Heart left ventricle (tissue), 16 donors: ENCODE results near the gene PEMT. TPM values are rescaled to one million over a fixed set of nuclear protein-coding genes. Genes with fewer than 3 reads are reported as not detected.
A peak's percentile ranks its signal among the peaks of the same experiment; 100 is the strongest.

Source experiments
- ATAC-seq, 4 donors: fragments of 200-7000 bp; cut with Tn5 transposase; one replicate each; pipeline ENCODE4 v1.9.1; 2020 to 2022; ENCODE audit warnings: moderate library complexity in 4 of 4, mild to moderate bottlenecking in 3 of 4, moderate number of reproducible peaks in 1 of 4
- DNase-seq, 5 donors: peaks; one replicate each; pipeline ENCODE4 v3.0.0-alpha.2; 2020
- H3K27ac ChIP-seq, 12 donors: fragments of 200-600 bp; sonication (generic) in 4 of 12; one replicate each; pipeline versions ENCODE4 v1.5.0 to v1.8.0; 2016 to 2022; ENCODE audit warnings: mild to moderate bottlenecking in 2 of 12
- H3K27me3 ChIP-seq, 9 donors: fragments of 200-600 bp; sonication (generic) in 2 of 9; one replicate each; pipeline versions ENCODE4 v1.5.1 to v1.8.0; 2016 to 2022; ENCODE audit warnings: mild to moderate bottlenecking in 3 of 9
- H3K36me3 ChIP-seq, 9 donors: fragments of 200-600 bp; sonication (generic) in 2 of 9; one replicate each; pipeline versions ENCODE4 v1.5.0 to v1.8.0; 2018 to 2022; ENCODE audit warnings: mild to moderate bottlenecking in 2 of 9
- H3K4me1 ChIP-seq, 12 donors: fragments of 200-600 bp; sonication (generic) in 4 of 12; one replicate each; pipeline versions ENCODE4 v1.5.0 to v1.8.0; 2016 to 2022; ENCODE audit warnings: mild to moderate bottlenecking in 3 of 12
- H3K4me3 ChIP-seq, 12 donors: fragments of 200-600 bp; sonication (generic) in 4 of 12; one replicate each; pipeline versions ENCODE4 v1.5.0 to v1.8.0; 2017 to 2022; ENCODE audit warnings: mild to moderate bottlenecking in 9 of 12, moderate library complexity in 4 of 12
- H3K9me3 ChIP-seq, 12 donors: fragments of 200-600 bp; sonication (generic) in 4 of 12; one replicate each; pipeline versions ENCODE4 v1.5.0 to v1.8.0; 2016 to 2022; ENCODE audit warnings: mild to moderate bottlenecking in 1 of 12
- POLR2A ChIP-seq, 2 donors: fragments of 450-650 bp; IDR thresholded peaks; one replicate each; pipeline ENCODE4 v1.6.1; 2017; ENCODE audit warnings: antibody characterized with exemption in 2 of 2, mild to moderate bottlenecking in 2 of 2, moderate library complexity in 2 of 2
- WGBS, 4 donors: extraction: QIAGEN DNeasy Blood & Tissue Kit in 2 of 4; methylation state at CpG; one replicate each; pipeline versions ENCODE4 v1.1.5 to v1.1.7; 2013 to 2018; 5-methylcytosine and 5-hydroxymethylcytosine counted together
- intact Hi-C, 10 donors: fragments of 100-400 bp; cut with DNase I; formaldehyde crosslinking; loops; one replicate each; pipeline versions ENCODE4 v1.11.1 to v1.14.2; 2022
- polyA plus RNA-seq, 2 donors: library from polyadenylated mRNA; stranded (reverse); fragments of 200-250 nt; gene quantifications; one replicate each; pipeline ENCODE4 v1.2.3, GENCODE V29; 2013
- total RNA-seq, 9 donors: library from RNA; depleted of rRNA in 2 of 9; stranded (reverse); fragments of >200 nt in 2 of 9; fragmentation: NEBNext Ultra II Directional in 3 of 9; extraction: Animal tissue kit (Norgen Biotek cat#: 25700) in 3 of 9; gene quantifications; one replicate each; pipeline versions ENCODE4 v1.1.0 to v1.2.4, GENCODE V29; 2016 to 2023
- TF ChIP-seq, protein P1 (sequence below), 12 donors: fragments of 200-600 bp; sonication (generic) in 4 of 12; IDR thresholded peaks; one replicate each; pipeline versions ENCODE4 v1.5.0 to v1.8.0; 2018 to 2022; ENCODE audit warnings: antibody characterized with exemption in 12 of 12, mild to moderate bottlenecking in 5 of 12
- donor health status: ischemic (EF 13 %, LVEDD 7.1; RV severe dilation, severe dysfunction).
- donor health status: healthy with polysubstance abuse.
- donor health status: DM: no; HTN: yes; CAD: no.
- donor health status: DM: no; HTN: no; CAD: no.
- donor health status: ischemic (EF 25% LVEDD 6.9; RV normal size, moderate dysfunction).
- donor health status: ischemic (EF 25% LVEDD 5.7; RV mildly dilated, moderate dysfunction).
- donor health status: healthy.
- donor health status: DM: yes; HTN: yes; CAD: no.
- donor health status: ischemic (EF 35%, LVEDD 5.7; RV mildly dilated, moderate dysfunction).
- donor health status: nonischemic (EF 11% LVEDD 7.7; RV severe dilation, severe dysfunction).
- donor health status: DM: yes; HTN: yes; CAD: no.
- donor health status: PGD.
- donor health status: ischemic (EF 29% LVEDD 5.4; RV normal size, mild dysfunction).
- donor health status: nonischemic (EF 23%, LVEDD 6.1; RV moderate dilation, normal function).

The PEMT gene
- total and polyA plus RNA-seq, 11 donors = 15.7 to 42.2 (median 25.4) TPM

DNA sequence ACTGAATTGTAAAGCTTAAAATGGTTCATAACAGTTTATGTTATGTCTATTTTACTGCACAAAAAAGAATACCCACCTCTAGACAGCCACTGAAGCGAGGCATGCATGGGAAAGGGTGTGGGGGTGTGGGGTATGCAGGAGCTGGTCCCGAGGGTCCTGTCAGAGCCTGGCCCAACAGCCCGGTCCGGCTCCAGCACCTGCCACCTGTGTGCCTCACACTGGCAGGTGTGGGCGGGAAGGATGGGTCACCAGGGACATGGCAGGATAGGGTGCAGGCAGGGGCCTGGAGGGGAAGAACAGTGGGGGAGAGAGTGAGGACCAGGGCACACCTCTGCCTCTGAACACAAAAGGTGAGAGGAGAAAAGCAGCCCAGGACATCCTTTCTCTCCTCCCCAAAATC lies 72.6 kb downstream of the PEMT start:
- Histone ChIP-seq H3K27ac (no peak overlapping the region), H3K4me3 (no peak overlapping the region), H3K27me3 (no peaks in the 10 kb centered on the region), H3K9me3 (no peaks in the 10 kb centered on the region), H3K36me3 (peaks cover 0 to 4% (median 0%) of the 10 kb centered on the region in 9 donors), H3K4me1 (no peaks in the 10 kb centered on the region)
- ATAC-seq (no peak), DNase-seq (peak in 2 of 5 donors; percentile 18 to 36)
- intact Hi-C loops = no loop called here
- 80 to 95% (median 88%) methylated on average over 5 of the region's 5 CpGs for WGBS, 4 donors
- TF ChIP-seq, protein P1, sequence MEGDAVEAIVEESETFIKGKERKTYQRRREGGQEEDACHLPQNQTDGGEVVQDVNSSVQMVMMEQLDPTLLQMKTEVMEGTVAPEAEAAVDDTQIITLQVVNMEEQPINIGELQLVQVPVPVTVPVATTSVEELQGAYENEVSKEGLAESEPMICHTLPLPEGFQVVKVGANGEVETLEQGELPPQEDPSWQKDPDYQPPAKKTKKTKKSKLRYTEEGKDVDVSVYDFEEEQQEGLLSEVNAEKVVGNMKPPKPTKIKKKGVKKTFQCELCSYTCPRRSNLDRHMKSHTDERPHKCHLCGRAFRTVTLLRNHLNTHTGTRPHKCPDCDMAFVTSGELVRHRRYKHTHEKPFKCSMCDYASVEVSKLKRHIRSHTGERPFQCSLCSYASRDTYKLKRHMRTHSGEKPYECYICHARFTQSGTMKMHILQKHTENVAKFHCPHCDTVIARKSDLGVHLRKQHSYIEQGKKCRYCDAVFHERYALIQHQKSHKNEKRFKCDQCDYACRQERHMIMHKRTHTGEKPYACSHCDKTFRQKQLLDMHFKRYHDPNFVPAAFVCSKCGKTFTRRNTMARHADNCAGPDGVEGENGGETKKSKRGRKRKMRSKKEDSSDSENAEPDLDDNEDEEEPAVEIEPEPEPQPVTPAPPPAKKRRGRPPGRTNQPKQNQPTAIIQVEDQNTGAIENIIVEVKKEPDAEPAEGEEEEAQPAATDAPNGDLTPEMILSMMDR (IDR thresholded peaks at IDR 0.05) = no peak
- TF ChIP-seq POLR2A (IDR thresholded peaks at IDR 0.05) = no peak

DNA sequence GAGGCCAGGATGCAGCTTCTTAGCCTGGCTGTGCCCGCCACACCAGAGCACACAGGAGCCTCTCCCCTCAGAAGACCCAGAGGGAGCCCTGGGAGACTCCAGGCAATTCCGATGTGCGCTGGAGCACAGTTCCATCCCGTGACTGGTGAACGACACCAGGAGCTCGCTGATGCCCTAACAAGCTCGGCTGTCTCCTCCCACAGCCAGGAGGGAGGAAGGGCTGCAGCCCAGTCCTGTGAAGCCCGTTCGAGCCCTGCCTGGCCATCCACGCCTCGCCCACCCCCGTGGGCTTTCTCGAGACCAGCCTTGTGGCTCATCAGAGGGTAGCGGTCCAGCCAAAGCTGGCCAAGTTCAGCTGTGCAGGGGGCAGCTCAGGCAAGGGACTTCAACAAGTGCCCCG lies 73.5 kb downstream of the PEMT start:
- DNase-seq (peak in 2 of 5 donors; percentile 15 to 55), ATAC-seq (no peak)
- intact Hi-C loops = no loop called here
- 79 to 89% (median 87%) methylated on average over 13 to 15 of the region's 15 CpGs for WGBS, 4 donors
- Histone ChIP-seq H3K4me3 (no peak overlapping the region), H3K27ac (no peak overlapping the region), H3K9me3 (no peaks in the 10 kb centered on the region), H3K4me1 (no peaks in the 10 kb centered on the region), H3K36me3 (peaks cover 0 to 4% (median 0%) of the 10 kb centered on the region in 9 donors), H3K27me3 (no peaks in the 10 kb centered on the region)
- TF ChIP-seq, protein P1 (IDR thresholded peaks at IDR 0.05) = no peak
- TF ChIP-seq POLR2A (IDR thresholded peaks at IDR 0.05) = no peak

DNA sequence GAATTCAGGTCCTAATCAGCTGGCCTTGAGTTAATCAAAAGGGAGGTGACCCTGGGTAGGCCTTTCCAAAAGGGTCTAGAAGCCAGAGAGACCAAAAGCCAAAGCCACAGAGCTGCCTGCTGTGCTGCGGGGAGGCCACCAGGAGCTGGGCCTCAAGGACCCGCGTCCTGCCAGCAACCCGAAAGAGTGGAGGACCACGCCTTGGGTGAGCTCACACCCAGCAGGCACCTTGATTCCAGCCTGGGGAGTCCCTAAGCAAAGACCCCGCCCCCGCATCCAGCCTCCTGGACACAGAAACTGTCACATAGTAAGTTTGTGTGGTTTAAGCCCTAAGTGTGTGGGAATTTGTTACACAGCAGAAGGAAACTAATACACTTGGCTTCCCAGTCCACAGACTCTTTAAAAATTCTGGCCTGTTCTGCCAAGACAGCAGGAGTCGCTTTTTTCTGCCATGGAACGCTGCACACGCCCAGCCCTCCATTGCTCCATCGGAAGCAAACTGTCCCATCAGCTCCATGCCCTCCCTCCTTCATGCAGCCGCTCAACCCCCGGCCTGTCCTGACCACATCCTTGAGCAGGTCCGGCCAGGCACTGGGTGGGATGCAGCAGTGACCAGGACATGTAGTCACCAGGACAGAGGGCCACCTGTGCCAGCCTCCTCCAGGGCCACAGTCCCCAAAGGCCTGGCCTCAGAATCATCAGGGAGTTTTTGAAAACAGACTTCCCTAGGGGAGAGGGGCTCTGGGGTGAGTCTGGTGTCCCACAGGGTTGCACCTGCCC lies 74.4 kb downstream of the PEMT start:
- Histone ChIP-seq H3K27ac (no peak overlapping the region), H3K36me3 (peaks cover 0 to 4% (median 0%) of the 10 kb centered on the region in 9 donors), H3K9me3 (no peaks in the 10 kb centered on the region), H3K4me1 (no peaks in the 10 kb centered on the region), H3K27me3 (no peaks in the 10 kb centered on the region), H3K4me3 (no peak overlapping the region)
- DNase-seq (peak in 2 of 5 donors; percentile 13 to 25), ATAC-seq (no peak)
- 94 to 97% (median 95%) methylated on average over 14 of the region's 14 CpGs for WGBS, 4 donors
- TF ChIP-seq POLR2A (IDR thresholded peaks at IDR 0.05) = no peak
- TF ChIP-seq, protein P1 (IDR thresholded peaks at IDR 0.05) = no peak
- intact Hi-C loops = no loop called here

DNA sequence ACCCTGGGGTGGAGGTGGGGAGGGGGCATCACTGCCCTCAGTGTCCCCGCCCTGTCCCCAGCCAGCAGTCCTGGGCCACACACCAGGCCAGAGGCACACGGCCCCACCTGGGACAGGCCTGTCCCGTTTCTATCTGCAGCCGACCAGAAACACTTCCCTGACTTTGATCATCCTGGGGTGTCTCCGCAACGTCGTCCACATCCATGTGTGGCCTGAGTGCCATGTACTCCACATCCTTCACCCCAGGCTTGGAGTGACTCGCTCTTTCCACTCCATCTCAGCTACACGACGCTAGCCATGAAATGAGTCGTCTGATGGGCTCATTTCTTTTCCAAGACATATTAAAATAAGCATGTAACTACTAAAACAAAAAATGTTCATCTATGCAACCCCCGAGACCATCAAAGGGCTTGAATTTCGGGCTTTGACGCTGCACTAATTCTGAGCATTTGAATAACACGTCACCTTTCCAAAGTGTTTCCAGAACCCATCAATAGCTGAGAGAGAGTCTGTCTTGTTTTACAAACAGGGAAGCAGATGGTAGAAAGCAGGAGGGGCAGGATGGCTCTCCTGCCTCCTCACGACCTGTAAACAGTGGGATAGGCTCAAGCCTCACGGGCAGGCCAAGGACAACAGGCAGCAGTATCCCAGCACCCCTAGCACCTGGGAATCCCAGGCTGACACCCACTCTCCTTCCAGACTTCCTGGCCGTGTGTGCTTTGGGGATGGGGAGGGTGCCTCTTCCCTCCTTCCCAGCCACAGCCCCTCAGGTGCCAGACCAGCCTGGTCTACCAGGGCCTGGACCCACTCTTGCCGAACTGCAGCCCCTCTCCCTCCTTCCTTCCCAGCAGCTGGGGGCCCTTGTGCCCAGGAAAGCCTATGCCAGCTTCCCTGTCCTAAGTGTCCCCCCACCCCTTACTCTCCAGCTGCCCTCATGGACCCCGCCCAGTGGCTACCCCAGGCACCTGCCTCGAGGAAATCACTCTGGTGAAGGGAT lies 75.3 kb downstream of the PEMT start:
- DNase-seq (peak in 1 of 5 donors; percentile 30), ATAC-seq (peak in 1 of 4 donors; percentile 5)
- WGBS, 4 donors = 83 to 88% (median 85%) methylated on average over 20 to 21 of the region's 21 CpGs
- no peaks in the 10 kb centered on the region for H3K27me3 ChIP-seq
- H3K4me3 ChIP-seq = no peak overlapping the region
- no peak overlapping the region for H3K27ac ChIP-seq
- intact Hi-C loops = no loop called here
- H3K9me3 ChIP-seq = no peaks in the 10 kb centered on the region
- peaks cover 0 to 4% (median 0%) of the 10 kb centered on the region in 9 donors for H3K36me3 ChIP-seq
- no peaks in the 10 kb centered on the region for H3K4me1 ChIP-seq
- TF ChIP-seq POLR2A (IDR thresholded peaks at IDR 0.05) = no peak
- TF ChIP-seq, protein P1 (IDR thresholded peaks at IDR 0.05) = no peak
